ENCODE data around the gene MYO15B.

MYO15B gene

GRCh38 chr17:75645889-75646637, 58.5 kb downstream of the MYO15B start:
- Histone ChIP-seq H3K4me1 (ENCODE audit: insufficient read depth, low read length, severe bottlenecking) (peaks cover 10% of the 10 kb centered on the region), H3K9me3 (ENCODE audit: low read length) (no peaks in the 10 kb centered on the region), H3K27me3 (ENCODE audit: insufficient read depth, low read length) (no peaks in the 10 kb centered on the region), H3K36me3 (ENCODE audit: insufficient read depth, low read length) (peaks cover 41% of the 10 kb centered on the region; the same call in 1 of the 2 replicates), H3F3A (ENCODE audit: insufficient read depth, low read length) (no peaks in the 10 kb centered on the region), H3K9me2 (ENCODE audit: low read depth, low read length) (no peaks in the 10 kb centered on the region), H3K4me2 (ENCODE audit: low read length) (no peak overlapping the region), H3K27ac (ENCODE audit: low read depth, low read length, poor library complexity, severe bottlenecking) (no peak overlapping the region), H4K20me1 (ENCODE audit: insufficient read depth, low read length) (no peaks in the 10 kb centered on the region), H3K9ac (ENCODE audit: low read length) (no peak overlapping the region), H3K4me3 (ENCODE audit: low read depth, low read length, poor library complexity, severe bottlenecking) (no peak overlapping the region), H3K79me2 (ENCODE audit: insufficient read depth, low read length) (no peaks in the 10 kb centered on the region), H2AFZ (ENCODE audit: low read length) (no peak overlapping the region)
- no peak for TF ChIP-seq CTCF (IDR thresholded peaks at IDR 0.05; ENCODE audit: low read length)
- no peak for TF ChIP-seq EZH2 (IDR thresholded peaks at IDR 0.05; ENCODE audit: borderline replicate concordance, low read length)

GRCh38 chr17:75646638-75646992, 59.0 kb downstream of the MYO15B start:
- Histone ChIP-seq H2AFZ (ENCODE audit: low read length) (no peak overlapping the region), H3F3A (ENCODE audit: insufficient read depth, low read length) (no peaks in the 10 kb centered on the region)

GRCh38 chr17:75647061-75647460, 59.5 kb downstream of the MYO15B start:
- no peak overlapping the region for H3K4me2 ChIP-seq (ENCODE audit: low read length)
- no peak overlapping the region for H2AFZ ChIP-seq (ENCODE audit: low read length)
- no peaks in the 10 kb centered on the region for H3F3A ChIP-seq (ENCODE audit: insufficient read depth, low read length)
- H3K27me3 ChIP-seq (ENCODE audit: insufficient read depth, low read length) = no peaks in the 10 kb centered on the region
- H3K9me2 ChIP-seq (ENCODE audit: low read depth, low read length) = no peaks in the 10 kb centered on the region
- peaks cover 10% of the 10 kb centered on the region for H3K4me1 ChIP-seq (ENCODE audit: insufficient read depth, low read length, severe bottlenecking)
- no peak overlapping the region for H3K9ac ChIP-seq (ENCODE audit: low read length)
- peaks cover 46% of the 10 kb centered on the region; the same call in 1 of the 2 replicates for H3K36me3 ChIP-seq (ENCODE audit: insufficient read depth, low read length)
- no peaks in the 10 kb centered on the region for H4K20me1 ChIP-seq (ENCODE audit: insufficient read depth, low read length)
- no peak overlapping the region for H3K4me3 ChIP-seq (ENCODE audit: low read depth, low read length, poor library complexity, severe bottlenecking)
- no peak overlapping the region for H3K27ac ChIP-seq (ENCODE audit: low read depth, low read length, poor library complexity, severe bottlenecking)
- TF ChIP-seq EZH2 (IDR thresholded peaks at IDR 0.05; ENCODE audit: borderline replicate concordance, low read length) (no peak), CTCF (IDR thresholded peaks at IDR 0.05; ENCODE audit: low read length) (no peak)
- H3K9me3 ChIP-seq (ENCODE audit: low read length) = no peaks in the 10 kb centered on the region
- no peaks in the 10 kb centered on the region for H3K79me2 ChIP-seq (ENCODE audit: insufficient read depth, low read length)

More at GRCh38 chr17:75646638-75646992, 59.0 kb downstream of the MYO15B start:
- H3K27me3 ChIP-seq (ENCODE audit: insufficient read depth, low read length) = no peaks in the 10 kb centered on the region
- no peak overlapping the region for H3K9ac ChIP-seq (ENCODE audit: low read length)
- no peaks in the 10 kb centered on the region for H3K79me2 ChIP-seq (ENCODE audit: insufficient read depth, low read length)
- H3K4me3 ChIP-seq (ENCODE audit: low read depth, low read length, poor library complexity, severe bottlenecking) = no peak overlapping the region
- H3K27ac ChIP-seq (ENCODE audit: low read depth, low read length, poor library complexity, severe bottlenecking) = no peak overlapping the region
- no peaks in the 10 kb centered on the region for H3K9me2 ChIP-seq (ENCODE audit: low read depth, low read length)
- no peaks in the 10 kb centered on the region for H4K20me1 ChIP-seq (ENCODE audit: insufficient read depth, low read length)
- H3K9me3 ChIP-seq (ENCODE audit: low read length) = no peaks in the 10 kb centered on the region
- TF ChIP-seq CTCF (IDR thresholded peaks at IDR 0.05; ENCODE audit: low read length) (no peak), EZH2 (IDR thresholded peaks at IDR 0.05; ENCODE audit: borderline replicate concordance, low read length) (no peak)
- peaks cover 10% of the 10 kb centered on the region for H3K4me1 ChIP-seq (ENCODE audit: insufficient read depth, low read length, severe bottlenecking)
- H3K4me2 ChIP-seq (ENCODE audit: low read length) = no peak overlapping the region
- H3K36me3 ChIP-seq (ENCODE audit: insufficient read depth, low read length) = peaks cover 46% of the 10 kb centered on the region; the same call in 1 of the 2 replicates
